Measurements from ENCODE around the gene CDC42BPG.
A peak's percentile ranks its signal among the peaks of the same experiment; 100 is the strongest.
"Not testable (repeated sequence)": the region's sequence is repeated elsewhere in the genome, so short reads cannot be mapped to it uniquely, and the experiment has no call there.

CDC42BPG gene

DNA sequence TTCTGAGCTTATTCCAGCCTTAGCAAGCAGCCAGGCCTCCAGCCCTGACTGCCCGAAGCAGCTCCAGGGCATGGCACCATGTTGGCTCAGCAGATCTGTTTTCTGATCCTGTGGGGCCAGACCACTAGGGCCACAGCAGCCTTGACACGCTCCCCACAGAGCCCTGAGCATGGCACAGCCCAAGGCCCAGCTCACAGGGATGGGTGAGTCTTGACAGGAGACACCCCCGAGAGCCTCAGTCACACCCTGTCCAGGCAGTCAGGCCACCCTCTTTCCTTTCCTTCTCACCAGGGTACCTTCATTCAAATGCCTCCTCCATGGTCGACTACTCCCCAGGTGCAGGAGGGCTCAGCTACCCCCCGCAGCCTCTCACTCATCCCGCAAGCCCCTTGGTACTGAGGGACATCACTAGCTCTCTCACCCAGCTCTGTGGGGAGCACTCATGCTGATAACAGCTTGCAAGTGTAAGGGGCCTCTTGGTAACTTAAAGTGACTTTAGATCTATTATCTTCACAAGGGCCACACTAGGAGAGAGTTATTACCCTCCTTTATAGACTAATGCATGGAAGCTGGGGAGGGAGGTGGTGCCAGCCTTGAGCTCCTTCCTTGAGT lies 3.9 kb upstream of the CDC42BPG start:
- DNase-seq, result no peak

DNA sequence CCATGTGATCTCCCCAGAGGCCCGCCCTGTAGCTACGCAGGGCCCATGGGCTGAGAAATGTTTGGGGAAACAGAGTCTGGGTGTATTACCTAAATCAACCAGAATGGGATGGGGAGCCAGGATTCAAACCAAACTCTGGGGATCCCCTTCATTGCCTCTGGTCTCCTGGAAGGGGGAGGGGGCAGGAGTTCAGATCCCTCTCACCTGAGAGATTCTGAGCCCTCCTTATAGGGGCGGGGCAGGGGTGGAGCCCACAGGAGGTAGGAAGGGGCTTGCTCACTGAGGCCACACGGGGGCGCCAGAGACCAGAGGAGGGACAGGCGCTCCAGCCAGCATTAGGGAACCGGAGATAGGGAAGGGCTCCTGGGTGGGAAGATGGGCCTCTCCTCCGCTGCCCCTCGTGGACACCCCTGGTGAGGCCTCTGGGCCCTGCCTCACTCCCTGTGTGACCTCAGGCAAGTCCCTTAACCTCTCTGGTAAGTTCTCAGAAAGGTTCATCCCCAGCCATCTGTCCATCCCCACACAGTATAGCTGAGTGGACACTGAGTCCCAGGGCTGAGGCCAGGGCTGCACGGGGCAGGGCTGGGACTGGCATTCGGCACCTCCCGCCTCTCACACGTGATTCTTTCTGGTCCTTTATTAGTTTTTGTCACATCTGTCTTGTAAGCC lies 2.7 kb upstream of the CDC42BPG start:
- DNase-seq, result peak; percentile 38

DNA sequence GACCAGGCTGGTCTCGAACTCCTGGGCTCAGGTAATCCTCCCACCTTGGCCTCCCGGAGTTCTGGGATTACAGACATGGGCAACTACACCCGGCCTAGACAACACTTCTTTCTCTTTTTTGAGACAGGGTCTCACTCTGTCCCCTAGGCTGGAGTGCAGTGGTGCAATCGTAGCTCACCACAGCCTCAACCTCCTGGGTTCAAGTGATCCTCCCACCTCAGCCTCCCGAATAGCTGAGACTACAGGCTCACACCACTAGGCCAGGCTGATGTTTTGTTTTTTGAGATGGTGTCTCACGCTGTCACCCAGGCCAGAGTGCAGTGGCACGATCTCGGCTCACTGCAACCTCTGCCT lies 1.3 kb upstream of the CDC42BPG start:
- DNase-seq, result not testable (repeated sequence)

DNA sequence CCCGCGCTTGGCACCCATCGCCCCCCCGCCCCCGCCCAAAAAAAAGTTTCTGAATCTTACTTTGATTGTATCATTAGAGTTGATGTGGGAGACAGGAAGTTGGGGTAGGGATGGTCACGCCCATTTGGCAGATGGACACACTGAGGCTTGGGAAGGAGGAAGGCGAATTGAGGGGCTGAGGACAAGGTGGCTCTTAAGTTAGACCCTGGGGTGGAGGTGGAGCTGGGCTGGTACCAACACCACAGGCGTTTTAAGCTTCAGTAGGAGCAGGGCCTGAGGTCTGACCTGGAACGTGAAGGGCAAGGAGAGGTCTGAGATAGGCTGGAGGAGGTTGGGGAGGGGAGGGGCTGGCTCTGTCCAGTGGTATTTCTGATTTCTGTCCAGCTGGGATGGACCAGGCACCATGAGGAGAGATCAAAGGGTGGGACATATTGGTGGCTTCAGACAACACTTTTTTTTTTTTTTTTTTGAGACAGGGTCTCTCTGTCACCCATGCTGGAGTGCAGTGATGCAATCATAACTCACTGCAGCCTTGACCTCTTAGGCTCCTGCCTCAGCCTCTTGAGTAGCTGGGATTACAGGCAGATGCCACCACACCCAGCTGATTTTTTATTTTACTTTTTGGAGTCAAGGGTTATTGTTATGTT lies 799 bp upstream of the CDC42BPG start:
- no peak for DNase-seq

DNA sequence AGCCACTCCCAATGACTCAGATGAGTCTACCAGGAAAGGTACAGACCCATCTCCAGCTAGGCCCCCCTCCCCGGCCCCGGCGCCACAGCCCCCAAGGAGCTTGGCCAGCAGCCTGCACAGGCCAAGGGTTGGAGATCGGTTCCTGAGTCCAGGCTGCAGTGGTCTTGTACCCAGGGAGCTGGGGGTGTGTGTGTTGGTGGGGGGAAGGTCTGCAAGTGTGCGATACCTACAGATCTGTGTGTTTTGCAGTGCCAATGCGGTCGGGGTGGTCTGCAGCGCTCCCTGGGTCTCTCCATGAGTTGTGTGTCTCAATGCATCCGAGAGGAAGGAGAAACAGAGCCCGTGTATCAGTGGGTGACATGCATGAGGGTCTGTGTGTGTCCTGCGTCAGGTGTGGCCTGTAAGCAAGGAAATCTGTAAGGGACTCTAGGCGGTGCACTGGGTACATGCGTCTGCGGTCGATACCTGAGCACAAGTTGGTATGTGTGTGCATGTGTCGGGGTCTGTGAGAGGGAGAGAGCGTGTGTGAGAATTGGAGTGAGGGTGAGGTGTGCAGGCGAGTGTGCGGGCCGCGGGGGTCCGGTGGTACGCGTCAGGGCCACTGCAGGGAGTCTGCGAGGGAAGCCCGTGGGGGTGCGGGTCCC lies 645 bp downstream of the CDC42BPG start:
- no peak for DNase-seq

DNA sequence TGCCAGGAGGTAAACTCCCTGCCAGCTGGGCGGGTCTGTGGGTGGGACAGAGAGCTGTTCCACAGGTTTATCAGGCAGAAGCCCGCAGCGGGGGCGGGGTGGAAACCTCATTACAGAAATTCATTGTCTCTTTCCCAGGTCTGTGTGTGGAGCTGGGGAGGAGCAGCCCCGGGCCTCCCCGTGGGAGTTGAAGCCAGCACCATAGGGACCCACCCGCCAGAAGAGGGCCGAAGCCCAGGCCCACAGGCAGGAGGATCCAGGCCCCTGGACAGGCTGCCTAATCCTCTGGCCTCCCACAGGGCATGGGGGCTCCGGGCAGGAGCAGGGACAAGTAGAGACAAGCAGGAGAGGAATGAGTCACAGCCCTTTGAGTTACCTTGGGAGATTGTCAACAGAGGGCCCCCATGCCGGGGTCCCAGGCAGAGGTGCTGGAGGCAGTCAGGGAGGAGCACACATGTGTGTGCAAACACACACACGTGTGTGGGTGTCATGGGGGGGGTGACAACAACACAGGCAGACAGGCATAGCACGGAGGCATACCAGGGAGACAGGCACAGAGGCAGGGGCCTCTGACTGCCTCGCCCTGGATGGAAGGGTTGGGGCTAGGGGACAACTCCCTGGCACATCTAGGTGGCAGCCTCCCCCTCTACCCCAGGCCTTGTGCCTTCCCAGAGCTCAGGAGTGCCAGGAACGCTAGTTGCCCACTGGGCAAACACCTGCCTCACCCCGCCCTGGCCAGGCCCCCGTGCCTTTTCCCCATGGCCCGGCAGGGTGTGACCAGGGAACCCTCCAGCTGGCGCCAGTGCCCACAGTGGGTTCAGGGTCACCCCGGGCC lies 1.4 kb downstream of the CDC42BPG start:
- no peak for DNase-seq

DNA sequence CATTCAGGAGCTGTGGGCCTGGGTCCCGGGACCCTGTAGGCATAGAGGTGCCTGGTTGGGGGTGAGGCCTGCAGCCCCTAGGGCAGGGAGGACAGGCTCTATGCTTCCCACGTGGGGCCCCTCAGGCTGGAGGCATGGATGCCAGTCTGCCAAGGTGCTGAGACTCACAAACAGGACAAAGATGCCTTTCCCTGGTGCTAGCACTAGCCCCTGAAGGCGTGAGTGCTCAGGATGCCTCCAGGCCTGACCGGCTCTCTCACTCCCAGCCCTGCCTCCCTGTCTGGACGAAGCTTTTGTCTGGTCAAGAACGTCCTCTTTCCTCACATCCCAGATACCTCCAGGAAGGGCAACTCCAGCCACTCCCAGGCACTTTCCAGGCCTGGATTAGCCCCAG lies 2.1 kb downstream of the CDC42BPG start:
- DNase-seq, result no peak

DNA sequence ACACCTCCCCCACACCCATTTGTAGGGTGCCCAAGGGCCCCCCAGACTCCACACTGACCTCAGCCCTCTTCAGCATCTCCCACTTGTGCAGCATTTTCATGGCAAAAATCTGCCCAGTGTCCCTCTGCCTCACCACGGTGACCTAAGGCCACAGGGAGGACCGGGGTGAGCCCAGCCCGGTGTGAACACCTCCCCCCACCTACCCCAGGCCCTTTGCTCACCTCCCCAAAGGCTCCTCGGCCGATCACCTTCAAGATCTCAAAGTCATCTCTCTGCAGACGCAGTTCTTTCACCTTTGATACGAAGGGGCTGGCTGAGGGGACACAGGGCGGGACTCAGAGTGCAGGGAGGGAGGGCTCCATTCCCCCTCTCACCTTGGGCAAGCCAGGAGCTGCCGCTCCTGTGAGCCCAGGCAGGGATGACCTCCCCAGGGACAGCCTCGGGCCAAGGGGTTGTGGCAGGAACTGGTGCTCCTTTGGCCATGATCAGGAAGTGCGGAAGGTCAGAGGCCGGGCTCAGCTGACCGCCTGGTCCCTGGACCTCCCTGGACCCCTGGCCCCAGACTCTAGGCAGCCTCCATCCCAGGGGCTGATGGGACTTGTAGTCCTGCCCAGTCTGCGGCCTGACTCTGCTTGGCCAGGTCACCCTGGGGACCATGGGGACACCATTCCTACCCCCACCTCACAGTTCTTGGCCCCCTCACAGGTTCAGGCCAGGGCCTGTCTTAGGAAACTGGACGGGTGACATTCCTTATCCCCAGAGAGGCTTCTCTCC lies 2.7 kb downstream of the CDC42BPG start:
- DNase-seq, result no peak

DNA sequence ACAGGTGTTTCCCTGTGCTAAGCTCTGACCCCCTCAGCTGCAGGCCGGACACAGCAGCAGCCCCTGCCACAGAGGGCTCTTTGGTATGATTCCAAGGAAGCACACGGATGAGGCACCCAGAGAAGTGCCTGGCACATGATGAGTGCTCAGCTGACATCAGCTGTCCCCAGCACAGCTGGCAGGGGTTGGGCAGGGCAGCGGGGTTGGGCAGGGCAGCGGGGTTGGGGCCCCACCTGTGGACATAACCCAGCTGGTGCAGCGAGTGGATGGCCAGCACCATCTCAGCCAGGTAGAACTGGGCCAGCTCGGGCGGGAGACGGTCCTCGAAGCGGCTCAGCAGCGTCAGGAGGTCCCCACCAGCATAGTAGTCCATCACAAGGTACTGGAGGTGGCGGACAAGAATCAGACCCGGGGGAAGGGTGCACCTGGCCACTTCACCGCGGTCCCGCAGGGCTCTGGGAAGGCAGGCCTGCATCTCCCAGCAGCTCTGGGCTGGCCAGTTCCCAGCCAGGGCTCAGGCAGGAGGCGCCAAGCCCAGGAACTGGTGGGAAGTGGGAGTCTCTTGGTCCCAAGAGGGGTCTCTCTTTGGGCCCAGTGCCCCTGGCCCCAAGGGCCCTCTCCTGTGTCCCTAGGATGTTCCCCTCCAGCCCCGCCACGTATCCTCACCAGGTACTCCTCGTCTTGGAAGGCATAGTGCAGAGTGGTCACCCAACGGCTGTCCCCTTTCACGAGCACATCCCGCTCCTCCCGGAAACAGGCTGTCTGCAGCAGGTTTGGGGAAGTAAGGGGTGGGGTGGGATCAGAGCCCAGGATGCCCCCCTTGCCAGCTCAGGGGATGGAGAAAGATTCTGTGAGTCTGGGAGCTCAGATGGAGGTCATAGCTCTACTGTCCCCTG lies 4.3 kb downstream of the CDC42BPG start:
- DNase-seq, result no peak

DNA sequence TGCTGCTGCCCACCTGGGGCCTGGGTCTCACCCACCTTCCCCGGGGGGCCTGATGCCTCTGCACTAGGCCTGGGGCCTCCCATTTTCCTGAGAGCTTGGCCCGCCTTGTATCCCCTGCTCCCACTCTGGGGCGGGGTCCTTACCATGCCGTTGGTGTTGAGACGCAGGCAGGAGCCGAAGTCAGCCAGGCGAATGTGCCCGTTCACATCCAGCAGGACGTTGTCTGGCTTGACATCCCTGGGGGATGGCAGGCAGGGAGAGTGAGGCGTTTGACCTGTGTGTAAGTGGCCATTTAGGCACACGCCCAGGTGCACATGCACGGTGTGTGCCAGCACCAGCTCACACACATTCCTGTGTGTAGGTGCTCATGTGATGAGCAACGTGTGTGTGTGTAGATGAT lies 5.1 kb downstream of the CDC42BPG start:
- no peak for DNase-seq

DNA sequence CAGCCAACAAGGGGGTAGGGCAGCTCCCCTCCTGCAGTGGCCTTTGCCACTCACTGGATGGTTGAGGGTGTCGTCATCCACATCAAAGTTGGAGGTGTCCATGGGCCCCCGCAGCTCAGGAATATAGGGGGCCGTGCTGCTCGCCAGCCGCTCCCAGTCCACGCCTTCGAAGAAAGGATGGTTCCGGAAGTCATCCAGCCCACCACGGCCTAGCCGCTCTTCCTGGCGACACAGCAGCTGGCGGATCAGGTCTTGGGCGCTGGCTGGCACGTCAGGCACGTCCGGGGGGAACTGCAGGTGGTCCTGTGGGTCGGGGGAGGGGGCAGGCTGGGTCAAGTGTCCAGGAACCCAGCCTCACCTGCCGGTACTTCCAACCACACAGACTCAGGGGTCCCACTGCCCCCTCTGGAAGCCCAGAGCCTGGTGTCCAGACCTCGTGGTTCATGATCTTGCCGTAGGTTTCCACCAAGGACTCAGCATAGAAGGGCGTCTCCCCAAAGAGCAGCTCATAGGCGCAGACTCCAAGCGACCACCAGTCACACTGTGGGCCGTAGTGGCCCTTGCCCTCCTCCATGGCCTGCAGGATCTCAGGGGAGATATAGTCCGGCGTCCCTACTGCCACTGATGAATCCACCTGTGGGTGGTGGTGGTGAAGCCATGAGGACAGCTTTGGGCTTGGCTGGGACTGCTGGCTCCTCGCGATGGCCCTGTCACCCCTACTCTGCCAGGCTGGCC lies 5.7 kb downstream of the CDC42BPG start:
- no peak for DNase-seq

DNA sequence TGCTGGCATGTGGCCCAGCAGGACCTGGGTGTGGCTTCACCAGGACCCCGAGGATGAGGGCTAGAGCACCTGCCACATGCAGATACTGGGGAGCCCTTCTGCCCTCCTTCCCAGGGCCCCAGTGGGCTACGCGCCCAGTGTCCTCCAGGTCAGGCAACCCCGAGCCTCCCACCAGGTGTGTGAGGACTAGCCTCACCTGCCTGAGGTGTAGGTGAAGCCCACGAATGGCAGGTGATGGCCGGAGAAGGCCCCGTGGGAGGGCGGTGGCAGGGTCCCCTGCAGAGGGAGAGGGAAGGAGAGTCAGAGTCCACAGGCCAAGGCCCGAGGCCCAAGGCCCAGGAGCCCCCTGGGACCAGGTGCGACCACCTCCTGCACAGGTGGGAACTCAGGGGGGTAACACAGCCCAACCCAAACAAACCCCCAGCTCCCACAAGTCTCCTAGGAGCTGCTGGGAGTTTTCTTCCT lies 6.5 kb downstream of the CDC42BPG start:
- no peak for DNase-seq

DNA sequence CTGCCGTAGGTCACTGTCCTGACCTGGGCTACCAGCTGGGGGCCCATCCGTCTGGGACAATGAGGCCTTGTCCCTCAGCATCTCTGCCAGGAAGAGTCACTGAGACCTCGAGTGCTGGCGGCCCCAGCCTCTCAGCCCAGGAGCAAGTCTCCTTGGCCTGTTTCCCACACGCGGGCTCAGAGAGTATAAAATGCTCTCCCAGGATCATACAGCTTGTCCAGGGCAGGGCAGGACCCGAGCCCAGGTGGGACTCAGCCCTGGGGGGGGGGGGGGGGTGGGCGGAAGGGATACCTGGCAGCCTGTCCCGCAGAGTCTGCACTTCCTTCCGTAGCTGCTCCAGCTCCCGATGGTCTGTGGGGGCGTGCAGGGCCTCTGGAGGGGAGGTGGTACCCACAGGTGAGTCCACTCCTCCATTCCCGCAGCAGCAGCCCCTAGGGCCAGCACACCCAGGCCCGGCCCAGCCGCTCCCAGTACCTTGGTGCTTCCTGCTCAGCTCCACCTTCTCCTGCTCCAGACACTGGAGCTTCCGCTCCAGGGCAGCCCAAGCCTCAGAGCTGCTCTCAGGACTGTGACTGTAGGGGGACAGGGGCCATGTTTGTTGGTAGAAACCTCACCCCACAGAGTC lies 7.9 kb downstream of the CDC42BPG start:
- no peak for DNase-seq

DNA sequence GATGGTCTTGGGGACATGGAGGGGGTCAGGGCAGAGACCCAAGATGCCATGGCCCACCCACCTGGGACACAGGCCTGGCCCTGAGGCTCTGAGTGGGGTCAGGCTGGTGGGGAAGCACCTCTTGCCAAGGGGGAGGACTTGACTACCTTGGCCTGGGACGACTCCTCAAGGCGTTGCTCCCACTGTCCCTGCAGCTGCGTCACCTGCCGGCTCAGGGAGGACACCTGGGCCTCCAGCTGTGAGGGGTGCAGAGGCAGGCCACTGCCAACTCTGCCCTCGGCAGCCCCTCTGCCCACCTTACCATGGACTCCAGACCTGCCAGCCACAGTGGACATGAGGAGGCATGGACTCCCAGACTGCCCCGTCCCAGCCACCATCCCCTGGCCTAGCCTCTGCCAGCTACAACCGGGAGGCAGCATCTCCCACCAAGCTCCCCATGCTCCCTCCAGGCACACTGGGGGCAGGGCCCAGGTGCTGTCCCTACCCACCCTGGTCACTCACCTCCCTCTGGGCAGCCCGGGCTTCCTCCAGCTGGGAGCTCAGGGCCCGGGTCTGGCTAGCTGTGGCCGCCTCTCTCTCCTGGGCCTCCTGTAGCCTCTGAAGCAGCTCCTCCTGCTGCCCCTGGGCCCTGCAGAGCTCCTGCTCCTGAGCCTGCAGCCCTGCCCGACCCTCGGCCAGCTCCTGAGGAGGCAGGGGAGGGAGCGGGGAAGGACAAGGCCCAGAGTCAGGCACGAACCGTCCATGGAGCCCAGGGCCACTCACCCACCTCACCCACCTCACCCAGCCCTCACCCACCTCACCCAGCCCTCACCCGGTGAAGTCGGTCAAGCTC lies 8.6 kb downstream of the CDC42BPG start:
- DNase-seq, result no peak

DNA sequence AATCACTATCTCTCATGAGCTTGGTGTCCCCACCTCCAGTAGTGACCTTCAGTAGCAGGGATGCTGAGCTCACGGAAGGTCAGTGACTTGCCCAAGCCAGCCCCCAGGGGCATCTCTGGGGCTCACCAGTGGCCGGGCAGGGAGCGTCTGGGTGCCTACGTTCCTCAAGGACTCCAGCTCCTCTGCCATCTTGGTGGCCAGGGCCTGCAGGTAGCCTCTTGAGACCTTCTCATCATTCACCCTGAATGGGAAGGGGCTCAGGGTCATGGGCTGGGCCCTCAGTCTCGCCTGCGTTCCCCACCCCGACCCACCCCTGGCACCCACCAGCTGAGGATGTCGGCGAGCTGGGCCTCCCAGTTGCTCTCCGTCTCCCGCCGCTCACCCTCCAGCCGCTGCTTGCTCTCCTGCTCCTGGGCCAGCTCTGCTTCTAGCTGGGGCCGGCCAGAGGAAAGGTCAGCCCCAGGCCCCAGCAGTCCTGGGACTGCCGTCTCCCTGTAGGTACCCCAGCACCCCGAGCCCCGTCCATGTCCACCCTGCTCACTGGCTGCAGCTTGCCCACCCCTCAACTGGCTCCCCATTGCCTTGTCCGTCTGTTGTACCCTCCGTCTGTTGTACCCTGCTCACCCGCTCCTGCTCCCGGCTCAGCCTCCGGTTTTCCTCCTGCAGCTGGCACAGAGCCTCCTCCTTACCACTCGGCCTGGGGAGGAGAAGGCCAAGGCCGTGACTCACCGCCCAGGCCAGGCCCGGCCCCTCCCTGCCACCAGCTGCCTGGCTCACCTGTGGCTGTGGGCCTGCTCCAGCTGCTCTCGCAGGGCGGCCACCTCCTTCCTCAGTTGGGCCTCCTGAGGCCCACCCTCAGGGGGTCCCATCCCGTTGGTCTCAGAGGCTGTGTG lies 9.5 kb downstream of the CDC42BPG start:
- no peak for DNase-seq

DNA sequence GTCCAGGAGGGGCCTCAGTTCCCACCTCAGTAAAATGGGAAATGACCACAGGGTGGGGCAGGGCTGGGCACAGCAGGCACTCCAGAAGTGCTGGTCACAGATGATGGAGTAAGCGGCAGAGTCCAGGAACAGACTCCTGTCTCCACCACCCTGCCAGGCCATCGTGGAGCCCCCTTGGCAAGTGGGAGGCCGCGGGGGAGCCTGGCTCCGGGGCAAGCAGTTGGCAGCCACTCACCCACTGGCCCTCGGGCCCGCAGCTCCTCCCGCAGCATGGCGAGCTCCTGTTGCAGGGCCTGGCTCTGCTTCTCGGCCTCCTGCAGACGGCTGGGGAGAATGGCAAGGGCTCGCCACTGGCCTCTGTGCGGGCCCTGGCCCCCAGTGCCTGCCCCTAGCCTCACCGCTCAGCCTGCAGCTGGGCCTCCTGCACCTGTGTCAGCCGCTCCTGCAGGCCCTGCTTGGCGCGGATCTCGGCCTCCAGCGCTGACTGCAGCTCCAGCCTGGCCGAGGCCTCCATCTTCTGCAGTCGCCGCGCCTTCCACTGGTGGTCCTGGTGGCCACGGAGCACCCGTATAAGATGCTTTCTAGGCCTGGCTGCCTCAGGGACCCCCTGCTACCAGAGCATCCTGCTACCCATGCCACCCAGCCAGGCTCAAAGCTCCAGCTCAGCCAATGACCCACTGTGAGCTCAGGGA lies 10.3 kb downstream of the CDC42BPG start:
- DNase-seq, result no peak

DNA sequence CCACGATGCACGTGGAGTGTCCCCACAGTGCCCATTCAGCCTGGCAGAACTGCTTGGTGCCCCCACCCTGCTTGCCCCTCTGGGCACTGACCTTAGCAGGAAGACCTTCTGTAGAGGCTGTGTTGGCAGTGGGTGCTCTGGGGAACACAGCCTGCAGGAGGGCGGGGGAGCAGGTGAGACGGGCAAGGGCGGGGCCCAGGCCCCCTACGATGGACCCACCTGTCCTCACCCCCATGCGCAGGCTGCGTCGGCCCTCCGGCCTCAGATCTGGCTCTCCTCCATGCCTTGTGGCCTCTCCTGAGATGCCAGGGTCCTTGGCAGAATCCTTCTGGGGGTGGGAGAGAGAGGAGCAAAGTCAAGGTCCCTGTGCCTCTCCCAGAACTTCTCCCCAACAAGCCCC lies 10.9 kb downstream of the CDC42BPG start:
- DNase-seq, result no peak

DNA sequence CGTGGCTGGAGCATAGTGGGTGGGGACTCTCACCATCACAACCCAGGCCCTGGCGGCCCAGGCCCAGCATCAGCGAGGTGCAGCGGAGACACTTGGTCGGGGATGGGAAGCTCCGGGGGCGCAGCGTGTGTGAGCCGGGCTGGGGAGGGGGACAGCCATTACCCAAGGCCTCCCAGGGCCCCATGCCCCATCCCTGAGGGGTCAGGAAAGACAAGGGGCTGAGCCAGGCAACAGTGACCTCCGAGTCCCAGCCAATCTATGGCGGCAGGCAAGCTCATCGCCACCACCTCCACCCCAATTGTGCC lies 11.3 kb downstream of the CDC42BPG start:
- DNase-seq, result no peak

Measured in NCI-H2081 treated with DMSO at 0.1 percent for 48 hours (cell line).